Endothelial cell of umbilical vein (primary cell): Measurements from ENCODE around the gene CCSER1. TPM values are rescaled to one million over a fixed set of nuclear protein-coding genes. Genes with fewer than 3 reads are reported as not detected.

ENCODE experiments used
- BruUV-seq: library from RNA; stranded (reverse); fragments of 400-500 nt; replicated peaks from 2 replicates; lab custom pipeline; 2021; lab: Mats Ljungman, UMichigan
- CTCF ChIA-PET: fragments of 300-600, 350-600 bp; sonication (Branson Sonifier 250); formaldehyde crosslinking; loops from one replicate; lab custom pipeline; 2021; ENCODE audit warnings: antibody characterized with exemption, inconsistent platforms; lab: Charles Lee
- POLR2A ChIA-PET: fragments of 300-600, 350-600 bp; sonication (Branson Sonifier 250); formaldehyde crosslinking; loops from one replicate; lab custom pipeline; 2021; ENCODE audit warnings: antibody characterized with exemption, inconsistent platforms; lab: Charles Lee
- DNase-seq: peaks from one replicate; pipeline ENCODE4 v3.0.0-alpha.2; 2011; ENCODE audit warnings: low read depth, low spot score
- FAIRE-seq: peaks from 2 replicates; lab custom pipeline; 2011; peaks lifted over from hg19 to GRCh38; lab: Jason Lieb, UNC
- H2AFZ ChIP-seq: 2 replicates; pipeline ENCODE4 v1.6.0; 2012; ENCODE audit warnings: low read depth, low read length, control low read depth, inconsistent platforms
- H3K27ac ChIP-seq: 2 replicates; pipeline ENCODE4 v1.5.1; 2011; ENCODE audit warnings: low read depth, mild to moderate bottlenecking, control low read depth, low read length, moderate library complexity; ENCODE audit not compliant: insufficient read depth
- H3K27me3 ChIP-seq, 2 experiments: 2 replicates each; pipeline versions ENCODE4 v1.6.0 to v1.6.1; 2011; ENCODE audit warnings: low read length in 2 of 2, mixed read lengths in 1 of 2; ENCODE audit not compliant: control insufficient read depth in 2 of 2, insufficient read depth in 2 of 2
- H3K36me3 ChIP-seq, 2 experiments: 2 replicates in 1 of 2; 3 replicates in 1 of 2; pipeline ENCODE4 v1.5.1; 2011; ENCODE audit warnings: low read length in 2 of 2, mild to moderate bottlenecking in 1 of 2, moderate library complexity in 1 of 2; ENCODE audit not compliant: control insufficient read depth in 2 of 2, insufficient read depth in 2 of 2; ENCODE audit errors: extremely low read depth in 1 of 2
- H3K4me1 ChIP-seq: 3 replicates; pipeline ENCODE4 v1.5.1; 2011; ENCODE audit warnings: mild to moderate bottlenecking, low read length; ENCODE audit not compliant: control insufficient read depth, insufficient read depth; ENCODE audit errors: extremely low read depth
- H3K4me2 ChIP-seq: 2 replicates; pipeline ENCODE4 v1.6.1; 2011; ENCODE audit warnings: low read length, control low read depth, mixed read lengths; ENCODE audit not compliant: insufficient read depth
- H3K4me3 ChIP-seq, 3 experiments: fragments of 200-600 bp in 1 of 3; sonication (generic), shearing (Covaris generic) in 1 of 3; replicated peaks in 1 of 3; 2 replicates each; pipeline ENCODE4 v1.5.1; 2011 to 2016; ENCODE audit warnings: control low read depth in 3 of 3, low read length in 3 of 3, mild to moderate bottlenecking in 2 of 3, inconsistent platforms in 1 of 3, low read depth in 1 of 3, moderate library complexity in 1 of 3; ENCODE audit not compliant: insufficient read depth in 1 of 3
- H3K79me2 ChIP-seq: 2 replicates; pipeline ENCODE4 v1.6.0; 2012; ENCODE audit warnings: low read length, inconsistent platforms; ENCODE audit not compliant: control insufficient read depth, insufficient read depth
- H3K9ac ChIP-seq: replicated peaks from 2 replicates; pipeline ENCODE3; 2011; ENCODE audit warnings: low read length, control low read depth; ENCODE audit not compliant: insufficient read depth; ENCODE audit errors: extremely low read depth
- H3K9me1 ChIP-seq: replicated peaks from 3 replicates; pipeline ENCODE4 v1.6.0; 2011; ENCODE audit warnings: mild to moderate bottlenecking, low read length; ENCODE audit not compliant: control insufficient read depth, insufficient read depth; ENCODE audit errors: extremely low read depth
- H3K9me3 ChIP-seq: replicated peaks from 2 replicates; pipeline ENCODE4 v1.5.1; 2012; ENCODE audit warnings: low read length, inconsistent platforms; ENCODE audit not compliant: control insufficient read depth, insufficient read depth
- H4K20me1 ChIP-seq: replicated peaks from 2 replicates; pipeline ENCODE3; 2011; ENCODE audit warnings: mild to moderate bottlenecking, low read length; ENCODE audit not compliant: control insufficient read depth, insufficient read depth; ENCODE audit errors: extremely low read depth
- EZH2 ChIP-seq: IDR thresholded peaks from 2 replicates; pipeline ENCODE4 v1.6.1; 2012; ENCODE audit warnings: borderline replicate concordance, low read depth, mild to moderate bottlenecking, moderate library complexity, low read length, inconsistent platforms; ENCODE audit not compliant: severe bottlenecking
- FOS ChIP-seq: IDR thresholded peaks from 2 replicates; pipeline ENCODE4 v1.6.1; 2011; ENCODE audit warnings: mild to moderate bottlenecking, low read length, moderate library complexity, borderline replicate concordance; ENCODE audit not compliant: insufficient read depth
- GATA2 ChIP-seq: IDR thresholded peaks from 2 replicates; pipeline ENCODE4 v1.7.0; 2011; ENCODE audit warnings: low read depth, mild to moderate bottlenecking, moderate library complexity, mixed read lengths, low read length; ENCODE audit not compliant: insufficient read length, insufficient read depth
- JUN ChIP-seq: IDR thresholded peaks from 2 replicates; pipeline ENCODE4 v1.6.1; 2011; ENCODE audit warnings: borderline replicate concordance, low read depth; ENCODE audit not compliant: insufficient read length, insufficient read depth
- MAX ChIP-seq: IDR thresholded peaks from 2 replicates; pipeline ENCODE4 v1.6.1; 2011; ENCODE audit not compliant: insufficient read depth, insufficient read length
- MYC ChIP-seq: IDR thresholded peaks from one replicate; pipeline ENCODE4 v1.6.1; 2011; ENCODE audit warnings: mild to moderate bottlenecking, low read depth, low read length
- POLR2A ChIP-seq: IDR thresholded peaks from 2 replicates; pipeline ENCODE4 v1.6.1; 2012; ENCODE audit warnings: low read depth, mild to moderate bottlenecking, control low read depth, low read length
- POLR2AphosphoS5 ChIP-seq: IDR thresholded peaks from 2 replicates; pipeline ENCODE4 v1.6.1; 2012; ENCODE audit warnings: low read depth, mild to moderate bottlenecking, control low read depth, low read length, moderate library complexity; ENCODE audit not compliant: insufficient read depth
- dilution Hi-C: fragments of 300-500 bp; cut with MboI; formaldehyde crosslinking; loops from one replicate; pipeline ENCODE4 v1.15.0; 2019; ENCODE audit warnings: low sequenced_read_pairs; ENCODE audit not compliant: extremely low pct_ligation_motif_present
- intact Hi-C: fragments of 100-400 bp; cut with micrococcal nuclease; formaldehyde crosslinking; loops from one replicate; pipeline ENCODE4 v1.10.0; 2022
- polyA plus RNA-seq, 4 experiments: library from polyadenylated mRNA; depleted of rRNA in 3 of 4; stranded (reverse) in 3 of 4; unstranded in 1 of 4; fragments of >200 nt; gene quantifications; 2 replicates each; pipeline versions ENCODE4 v1.2.1 to v1.2.3, GENCODE V29; 2011 to 2012; ENCODE audit warnings: missing spikeins in 1 of 4
- total RNA-seq: library from RNA; stranded (reverse); gene quantifications from 2 replicates; pipeline ENCODE4 v1.2.3, GENCODE V29; 2021
- TF ChIP-seq, protein P1 (sequence below), 2 donors: IDR thresholded peaks; 1 replicate in 1 of 2; 2 replicates in 1 of 2; pipeline ENCODE4 v1.5.1; 2011; ENCODE audit warnings: low read length in 2 of 2, mild to moderate bottlenecking in 2 of 2, moderate library complexity in 2 of 2, control low read depth in 1 of 2, inconsistent platforms in 1 of 2, low read depth in 1 of 2; ENCODE audit not compliant: insufficient read depth in 1 of 2; ENCODE audit errors: extremely low read depth in 1 of 2

CCSER1 gene
- total and polyA plus RNA-seq, 2 donors (not counting 3 experiments of a cell fraction or from before 2014, with no cell fraction given): 0.11 to 1.8 TPM

DNA sequence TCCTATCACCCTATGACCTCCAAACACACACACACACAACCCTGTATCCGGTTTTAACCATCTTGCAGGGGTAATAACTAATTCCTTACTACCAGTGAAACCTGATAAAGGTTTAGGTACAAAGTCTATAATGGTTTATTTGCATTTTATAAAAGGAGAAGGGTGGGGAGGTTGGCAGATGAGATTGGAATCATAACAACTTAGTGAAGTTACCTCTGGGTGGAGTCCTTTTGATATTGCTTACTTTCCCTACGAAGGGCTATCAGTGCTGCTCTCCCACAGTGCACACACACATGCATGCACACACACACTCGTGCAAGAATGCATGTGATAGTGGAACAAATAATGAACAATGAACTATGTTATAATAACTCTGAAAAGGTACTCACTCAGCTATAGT lies 56.1 kb downstream of the CCSER1 start:
- no peak for FAIRE-seq
- Histone ChIP-seq H3K79me2 (no peaks in the 10 kb centered on the region), H3K4me3 (no peak overlapping the region), H3K27ac (no peak overlapping the region), H3K36me3 (no peaks in the 10 kb centered on the region), H3K4me2 (no peak overlapping the region), H3K4me1 (no peaks in the 10 kb centered on the region), H3K9ac (no peak overlapping the region), H2AFZ (no peak overlapping the region), H3K9me1 (no peaks in the 10 kb centered on the region), H3K27me3 (no peaks in the 10 kb centered on the region), H4K20me1 (no peaks in the 10 kb centered on the region), H3K9me3 (no peaks in the 10 kb centered on the region)
- dilution Hi-C loops (no loop called here), intact Hi-C loops (no loop called here)
- TF ChIP-seq MYC (no peak), MAX (no peak), GATA2 (no peak), FOS (no peak), POLR2A (no peak), JUN (no peak), POLR2AphosphoS5 (no peak), EZH2 (no peak)
- TF ChIP-seq, protein P1, sequence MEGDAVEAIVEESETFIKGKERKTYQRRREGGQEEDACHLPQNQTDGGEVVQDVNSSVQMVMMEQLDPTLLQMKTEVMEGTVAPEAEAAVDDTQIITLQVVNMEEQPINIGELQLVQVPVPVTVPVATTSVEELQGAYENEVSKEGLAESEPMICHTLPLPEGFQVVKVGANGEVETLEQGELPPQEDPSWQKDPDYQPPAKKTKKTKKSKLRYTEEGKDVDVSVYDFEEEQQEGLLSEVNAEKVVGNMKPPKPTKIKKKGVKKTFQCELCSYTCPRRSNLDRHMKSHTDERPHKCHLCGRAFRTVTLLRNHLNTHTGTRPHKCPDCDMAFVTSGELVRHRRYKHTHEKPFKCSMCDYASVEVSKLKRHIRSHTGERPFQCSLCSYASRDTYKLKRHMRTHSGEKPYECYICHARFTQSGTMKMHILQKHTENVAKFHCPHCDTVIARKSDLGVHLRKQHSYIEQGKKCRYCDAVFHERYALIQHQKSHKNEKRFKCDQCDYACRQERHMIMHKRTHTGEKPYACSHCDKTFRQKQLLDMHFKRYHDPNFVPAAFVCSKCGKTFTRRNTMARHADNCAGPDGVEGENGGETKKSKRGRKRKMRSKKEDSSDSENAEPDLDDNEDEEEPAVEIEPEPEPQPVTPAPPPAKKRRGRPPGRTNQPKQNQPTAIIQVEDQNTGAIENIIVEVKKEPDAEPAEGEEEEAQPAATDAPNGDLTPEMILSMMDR (IDR thresholded peaks at IDR 0.05; ENCODE audit: extremely low read depth in 1 of 2, insufficient read depth in 1 of 2, low read depth in 1 of 2, low read length in 2 of 2): no peak
- ChIA-PET POLR2A (no interaction called here), CTCF (no interaction called here)
- BruUV-seq: no TSS peak
- no peak for DNase-seq
